Measurements from ENCODE around the gene PHF2.

The PHF2 gene

DNA sequence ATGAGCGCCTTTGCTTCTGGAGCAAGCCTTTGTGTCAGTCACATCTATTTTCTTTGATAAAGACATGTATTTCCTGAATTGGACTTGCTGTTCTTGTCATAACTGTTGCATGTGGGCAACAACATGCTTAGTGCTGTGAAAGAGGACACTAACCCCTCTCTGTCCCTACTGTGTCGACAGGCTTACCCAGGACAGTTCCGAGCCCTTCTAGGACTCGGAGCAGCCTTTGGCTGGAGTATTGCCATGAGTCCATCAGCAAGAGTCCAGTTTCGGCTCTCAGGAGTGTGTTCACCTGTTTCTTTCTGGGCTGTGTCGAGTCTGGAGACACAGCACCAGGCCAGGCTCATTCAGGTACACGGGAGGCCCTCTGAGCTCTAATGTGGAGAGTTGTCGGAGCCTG lies 36.1 kb upstream of the PHF2 start:
- in situ Hi-C loops (cut with HindIII; ENCODE audit: low sequenced_read_pairs) = no loop called here
- no peak for TF ChIP-seq CTCF (IDR thresholded peaks at IDR 0.05; ENCODE audit: low read depth, low read length)
- DNase-seq (ENCODE audit: low read depth, low spot score) = no peak
- H3K4me3 ChIP-seq (ENCODE audit: low read depth, low read length) = no peak overlapping the region

DNA sequence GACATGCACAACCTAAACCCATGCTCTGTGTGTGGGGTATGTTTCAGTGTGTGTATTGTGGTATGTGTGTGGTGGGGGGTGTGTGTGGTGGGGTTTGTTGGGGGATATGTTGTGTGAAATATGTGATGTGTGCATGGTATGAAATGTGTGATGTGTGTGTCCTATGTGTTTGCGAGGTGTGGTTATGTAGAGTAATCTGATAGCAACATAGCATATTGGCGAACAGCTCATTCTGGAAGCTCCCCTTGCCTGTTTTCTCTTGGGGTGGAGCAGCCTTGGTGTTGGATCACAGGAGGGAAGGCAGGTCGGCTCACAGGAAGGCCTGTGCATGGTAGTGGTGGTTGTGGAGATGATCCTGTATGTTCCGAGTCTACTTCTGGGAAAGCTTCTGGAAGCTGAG lies 35.4 kb upstream of the PHF2 start:
- no peak for TF ChIP-seq CTCF (IDR thresholded peaks at IDR 0.05; ENCODE audit: low read depth, low read length)
- in situ Hi-C loops (cut with HindIII; ENCODE audit: low sequenced_read_pairs) = no loop called here
- H3K4me3 ChIP-seq (ENCODE audit: low read depth, low read length) = no peak overlapping the region
- no peak for DNase-seq (ENCODE audit: low read depth, low spot score)

GRCh38 chr9:93541581-93542349 lies 34.6 kb upstream of the PHF2 start:
- TF ChIP-seq CTCF (IDR thresholded peaks at IDR 0.05; ENCODE audit: low read depth, low read length) = no peak
- no peak overlapping the region for H3K4me3 ChIP-seq (ENCODE audit: low read depth, low read length)

GRCh38 chr9:93543117-93543516 lies 33.3 kb upstream of the PHF2 start:
- H3K4me3 ChIP-seq (ENCODE audit: low read depth, low read length) = no peak overlapping the region
- in situ Hi-C loops (cut with HindIII; ENCODE audit: low sequenced_read_pairs) = no loop called here
- no peak for TF ChIP-seq CTCF (IDR thresholded peaks at IDR 0.05; ENCODE audit: low read depth, low read length)
- DNase-seq (ENCODE audit: low read depth, low spot score) = no peak

More at GRCh38 chr9:93541581-93542349, 34.6 kb upstream of the PHF2 start:
- in situ Hi-C loops (cut with HindIII; ENCODE audit: low sequenced_read_pairs) = no loop called here
- no peak for DNase-seq (ENCODE audit: low read depth, low spot score)

DNA sequence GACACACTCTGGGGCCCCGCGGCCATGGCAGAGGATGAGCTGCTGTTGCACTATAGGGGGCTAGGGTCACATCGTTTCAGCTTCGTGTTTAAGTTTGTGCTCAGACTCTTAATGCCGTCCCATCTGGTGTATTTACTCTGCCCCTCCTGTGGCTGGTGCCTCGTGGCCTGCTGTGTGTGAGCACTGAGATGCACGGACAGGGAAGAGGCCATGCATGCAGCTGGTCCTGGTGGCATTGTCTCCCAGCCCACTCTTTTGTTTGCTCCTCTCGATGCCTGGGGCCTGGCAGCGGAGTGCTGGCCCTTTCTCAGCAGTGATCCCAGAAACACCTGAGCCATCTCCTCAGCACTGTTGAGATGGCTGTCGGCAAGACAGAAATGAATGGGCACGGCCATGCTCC lies 30.0 kb upstream of the PHF2 start:
- DNase-seq (ENCODE audit: low read depth, low spot score) = no peak
- no peak overlapping the region for H3K4me3 ChIP-seq (ENCODE audit: low read depth, low read length)
- TF ChIP-seq CTCF (IDR thresholded peaks at IDR 0.05; ENCODE audit: low read depth, low read length) = no peak
- in situ Hi-C loops (cut with HindIII; ENCODE audit: low sequenced_read_pairs) = no loop called here

DNA sequence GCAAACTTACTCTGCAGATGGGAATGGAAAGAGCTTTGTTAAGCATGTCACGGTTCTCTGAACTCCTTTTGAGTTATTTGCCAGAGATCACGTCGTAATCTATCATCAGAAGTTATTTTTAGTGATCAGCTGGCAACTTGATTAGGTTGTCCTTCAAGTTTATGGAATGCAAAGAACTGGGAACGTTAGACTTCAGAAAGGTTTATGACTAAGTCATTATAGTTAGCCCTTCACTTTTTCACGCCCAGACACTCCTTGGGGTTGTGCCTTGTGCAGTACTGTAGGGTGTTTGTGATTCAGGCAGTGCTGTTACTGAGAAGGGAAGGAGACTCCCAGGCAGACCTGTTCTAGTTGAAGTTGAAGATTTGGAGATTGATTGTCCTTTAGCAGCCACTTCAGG lies 26.8 kb upstream of the PHF2 start:
- in situ Hi-C loops (cut with HindIII; ENCODE audit: low sequenced_read_pairs) = no loop called here
- TF ChIP-seq CTCF (IDR thresholded peaks at IDR 0.05; ENCODE audit: low read depth, low read length) = no peak
- no peak overlapping the region for H3K4me3 ChIP-seq (ENCODE audit: low read depth, low read length)
- no peak for DNase-seq (ENCODE audit: low read depth, low spot score)
